Activated CD4-positive, CD25-positive, alpha-beta regulatory T cell treated with anti-CD3 and anti-CD28 coated beads, Interleukin-2, amount 50 U/mL, for 24 hours (primary cell): ENCODE data around the gene WDFY3.

Experiments
- ATAC-seq, 2 donors: fragments of 150-1000 bp; cut with Tn5 transposase; one replicate each; pipeline ENCODE4 v1.10.0; 2021; ENCODE audit warnings: mild to moderate bottlenecking in 1 of 2, moderate library complexity in 1 of 2

WDFY3 gene, protein sequence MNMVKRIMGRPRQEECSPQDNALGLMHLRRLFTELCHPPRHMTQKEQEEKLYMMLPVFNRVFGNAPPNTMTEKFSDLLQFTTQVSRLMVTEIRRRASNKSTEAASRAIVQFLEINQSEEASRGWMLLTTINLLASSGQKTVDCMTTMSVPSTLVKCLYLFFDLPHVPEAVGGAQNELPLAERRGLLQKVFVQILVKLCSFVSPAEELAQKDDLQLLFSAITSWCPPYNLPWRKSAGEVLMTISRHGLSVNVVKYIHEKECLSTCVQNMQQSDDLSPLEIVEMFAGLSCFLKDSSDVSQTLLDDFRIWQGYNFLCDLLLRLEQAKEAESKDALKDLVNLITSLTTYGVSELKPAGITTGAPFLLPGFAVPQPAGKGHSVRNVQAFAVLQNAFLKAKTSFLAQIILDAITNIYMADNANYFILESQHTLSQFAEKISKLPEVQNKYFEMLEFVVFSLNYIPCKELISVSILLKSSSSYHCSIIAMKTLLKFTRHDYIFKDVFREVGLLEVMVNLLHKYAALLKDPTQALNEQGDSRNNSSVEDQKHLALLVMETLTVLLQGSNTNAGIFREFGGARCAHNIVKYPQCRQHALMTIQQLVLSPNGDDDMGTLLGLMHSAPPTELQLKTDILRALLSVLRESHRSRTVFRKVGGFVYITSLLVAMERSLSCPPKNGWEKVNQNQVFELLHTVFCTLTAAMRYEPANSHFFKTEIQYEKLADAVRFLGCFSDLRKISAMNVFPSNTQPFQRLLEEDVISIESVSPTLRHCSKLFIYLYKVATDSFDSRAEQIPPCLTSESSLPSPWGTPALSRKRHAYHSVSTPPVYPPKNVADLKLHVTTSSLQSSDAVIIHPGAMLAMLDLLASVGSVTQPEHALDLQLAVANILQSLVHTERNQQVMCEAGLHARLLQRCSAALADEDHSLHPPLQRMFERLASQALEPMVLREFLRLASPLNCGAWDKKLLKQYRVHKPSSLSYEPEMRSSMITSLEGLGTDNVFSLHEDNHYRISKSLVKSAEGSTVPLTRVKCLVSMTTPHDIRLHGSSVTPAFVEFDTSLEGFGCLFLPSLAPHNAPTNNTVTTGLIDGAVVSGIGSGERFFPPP (N-terminal part only)

DNA sequence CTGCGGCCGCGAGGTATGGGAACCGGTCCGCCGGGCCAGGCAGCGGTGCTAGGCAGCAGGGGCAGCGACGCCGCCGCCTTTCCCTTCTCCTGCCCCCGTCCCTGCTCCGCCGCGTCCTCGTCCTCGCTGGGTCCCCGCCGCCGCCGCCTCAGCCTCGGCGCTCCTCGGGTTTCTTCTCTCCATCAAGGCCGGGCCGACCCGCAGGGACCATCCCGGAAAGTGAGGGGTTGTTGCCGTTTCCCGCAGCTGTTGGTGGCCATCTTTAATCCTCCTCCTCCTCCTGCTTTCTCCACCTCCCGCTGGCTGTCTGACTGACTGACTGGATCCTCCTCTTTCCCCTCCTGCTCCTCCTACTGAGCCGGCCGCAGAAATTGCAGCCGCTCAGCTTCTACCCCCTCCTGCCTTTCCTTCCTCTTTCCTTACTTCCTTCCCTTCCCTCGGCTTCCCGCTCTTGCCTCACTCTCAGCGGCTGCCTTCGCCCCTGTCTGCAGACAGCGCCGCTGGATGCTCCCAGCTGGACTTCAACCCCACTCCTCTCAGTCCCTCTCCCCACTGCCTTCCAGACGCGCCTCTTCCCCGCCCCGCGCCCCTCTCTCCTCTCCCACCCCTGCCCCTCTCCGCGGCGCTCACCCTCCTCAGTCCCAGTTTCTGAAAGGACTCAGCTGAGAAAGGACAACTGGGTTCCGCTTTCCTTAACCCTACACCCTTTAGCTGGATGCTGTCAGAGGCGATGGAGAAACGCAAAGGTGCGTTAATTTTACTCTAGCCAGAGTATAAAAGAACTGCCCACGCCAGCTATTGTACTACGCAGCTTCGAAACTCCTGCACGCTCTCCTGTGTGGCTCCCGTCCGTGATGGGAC is at the start of gene WDFY3:
WDFY3 (minus strand) TSS at position 309 of the 861 bp plus-strand sequence. CDS start 106,099 bp downstream, outside the sequence.
- peak; percentile 20 to 45 for ATAC-seq

DNA sequence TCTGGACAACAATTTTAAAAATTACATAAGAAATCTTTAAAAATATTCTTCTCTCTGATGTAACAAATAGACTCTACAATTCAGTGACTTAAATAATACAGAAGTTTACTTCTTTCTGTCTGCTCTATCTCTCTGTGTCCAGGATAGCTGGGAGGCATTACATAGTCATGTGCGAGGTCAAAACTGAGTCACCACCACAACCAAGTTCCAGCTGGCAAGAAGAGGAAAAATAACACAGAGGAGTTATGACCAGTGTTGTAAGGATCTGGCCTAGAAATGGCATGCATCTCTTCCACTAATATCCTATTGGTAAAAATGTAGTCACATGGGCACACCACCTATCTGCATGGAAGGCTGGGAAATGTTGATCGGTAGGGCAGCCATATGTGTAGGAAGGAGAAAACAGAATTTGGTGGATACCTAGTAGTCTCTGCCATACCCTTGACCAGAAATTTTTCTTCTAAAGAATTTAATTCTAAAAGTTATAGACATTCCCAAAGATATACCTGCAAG is 39.4 kb upstream of the WDFY3 start:
- ATAC-seq: no peak

DNA sequence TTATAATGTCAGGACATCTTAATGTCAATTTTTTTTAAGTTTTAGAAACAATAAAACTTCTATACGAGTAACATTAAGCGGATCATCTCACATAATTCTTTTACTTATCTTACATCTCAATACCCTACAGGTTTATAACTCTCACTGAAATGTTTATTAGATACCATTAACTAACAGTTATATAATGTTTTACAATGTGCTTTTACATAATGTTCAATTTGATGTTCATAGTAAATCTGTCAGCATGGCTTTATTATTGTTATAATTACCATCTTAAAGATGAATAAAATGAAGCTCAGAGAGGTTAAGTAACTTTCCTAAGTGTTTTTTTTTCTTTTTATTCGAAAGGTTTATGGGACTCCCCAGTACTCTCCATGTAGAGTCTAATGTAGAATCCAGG is 33.9 kb upstream of the WDFY3 start:
- no peak for ATAC-seq

DNA sequence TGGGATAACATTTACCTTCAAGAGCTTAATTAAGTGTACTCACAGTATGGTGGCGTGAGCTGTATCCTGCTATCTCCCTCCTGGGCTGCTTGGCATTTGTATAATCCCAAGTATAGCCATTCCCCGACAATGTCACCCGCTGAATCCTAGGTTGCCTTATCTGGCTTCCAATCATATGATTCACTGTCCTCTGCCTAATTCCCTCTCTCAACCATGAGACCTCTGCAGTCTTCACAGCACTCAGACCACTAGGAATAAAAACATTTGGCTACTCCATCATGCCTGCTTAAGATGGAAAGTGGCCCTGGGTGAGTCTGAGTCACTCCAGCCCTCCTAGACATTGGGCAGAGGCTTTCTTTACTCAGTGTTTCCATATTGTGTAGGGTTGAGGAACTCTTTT is 28.9 kb upstream of the WDFY3 start:
- ATAC-seq: no peak

DNA sequence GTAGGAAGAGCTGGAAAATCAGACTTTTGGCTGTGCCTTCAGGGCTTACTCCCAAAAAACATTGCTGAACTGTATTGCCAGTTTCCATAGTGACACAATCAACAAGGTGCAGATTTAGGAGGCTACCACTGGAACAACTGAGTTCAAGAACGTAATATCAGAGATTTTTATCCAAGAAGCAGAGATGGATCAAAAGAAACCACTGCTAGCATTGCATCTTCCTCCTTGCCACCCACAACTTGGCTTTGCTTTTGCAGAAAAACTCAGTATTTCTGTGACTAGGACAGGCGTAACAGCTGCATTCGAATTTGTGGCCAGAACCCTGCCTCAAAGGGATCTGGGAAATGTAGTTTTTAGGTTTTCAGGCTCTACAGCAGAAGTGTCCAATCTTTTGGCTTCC is 27.8 kb upstream of the WDFY3 start:
- no peak for ATAC-seq

DNA sequence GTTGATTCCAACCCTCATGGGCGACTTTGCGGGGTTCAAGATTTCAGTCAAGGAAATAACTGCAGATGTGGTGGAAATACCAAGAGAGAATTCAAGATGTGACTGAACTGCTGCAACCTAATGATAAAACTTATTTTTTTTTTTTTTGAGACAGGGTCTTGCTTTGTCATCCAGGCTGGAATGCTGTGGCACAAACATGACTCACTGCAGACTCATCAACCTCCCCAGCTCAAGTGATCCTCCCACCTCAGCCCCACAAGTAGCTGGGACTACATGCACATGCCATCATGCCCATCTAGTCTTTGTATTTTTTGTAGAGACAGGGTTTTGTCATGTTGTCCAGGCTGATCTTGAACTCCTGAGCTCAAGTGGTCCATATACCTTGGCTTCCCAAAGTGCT is 19.5 kb upstream of the WDFY3 start:
- no peak for ATAC-seq

DNA sequence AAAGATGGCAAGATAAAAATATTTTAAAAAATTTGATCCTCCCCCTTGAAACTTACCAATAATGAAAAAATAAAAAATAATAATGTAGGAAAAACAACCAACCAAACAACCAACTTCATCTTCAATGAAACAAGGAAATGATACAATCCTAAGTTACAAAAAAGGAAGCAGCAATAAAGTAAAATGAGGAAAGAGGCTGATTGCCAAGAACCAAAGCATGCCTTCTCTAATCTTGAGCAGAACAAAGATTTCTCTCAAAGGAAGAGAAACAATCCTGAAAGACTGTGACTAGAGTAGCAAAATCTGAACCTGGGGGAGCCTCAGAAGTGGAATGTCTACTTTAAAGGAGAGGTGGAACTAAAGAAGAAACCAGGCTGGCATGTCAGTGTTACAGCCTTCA is 10.9 kb upstream of the WDFY3 start:
- no peak for ATAC-seq

DNA sequence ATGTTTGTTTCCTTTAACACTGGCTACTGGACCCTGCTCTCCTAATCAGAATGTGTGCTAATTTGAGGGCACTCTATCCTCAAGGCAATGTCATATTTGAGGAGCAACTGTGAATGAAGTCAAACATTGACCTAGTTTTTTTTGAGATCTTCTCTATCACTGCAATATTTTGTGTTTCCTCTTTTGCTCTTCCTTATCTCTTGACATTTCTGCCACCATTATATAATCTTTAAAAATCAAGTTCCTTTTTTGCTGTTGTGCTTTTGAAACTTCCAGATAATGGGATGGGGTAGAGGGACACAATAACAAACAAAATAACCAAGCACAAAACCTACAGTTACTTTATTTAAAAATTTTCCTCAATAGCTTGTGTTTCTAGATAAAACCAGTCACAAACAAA is 7.4 kb upstream of the WDFY3 start:
- ATAC-seq: no peak

DNA sequence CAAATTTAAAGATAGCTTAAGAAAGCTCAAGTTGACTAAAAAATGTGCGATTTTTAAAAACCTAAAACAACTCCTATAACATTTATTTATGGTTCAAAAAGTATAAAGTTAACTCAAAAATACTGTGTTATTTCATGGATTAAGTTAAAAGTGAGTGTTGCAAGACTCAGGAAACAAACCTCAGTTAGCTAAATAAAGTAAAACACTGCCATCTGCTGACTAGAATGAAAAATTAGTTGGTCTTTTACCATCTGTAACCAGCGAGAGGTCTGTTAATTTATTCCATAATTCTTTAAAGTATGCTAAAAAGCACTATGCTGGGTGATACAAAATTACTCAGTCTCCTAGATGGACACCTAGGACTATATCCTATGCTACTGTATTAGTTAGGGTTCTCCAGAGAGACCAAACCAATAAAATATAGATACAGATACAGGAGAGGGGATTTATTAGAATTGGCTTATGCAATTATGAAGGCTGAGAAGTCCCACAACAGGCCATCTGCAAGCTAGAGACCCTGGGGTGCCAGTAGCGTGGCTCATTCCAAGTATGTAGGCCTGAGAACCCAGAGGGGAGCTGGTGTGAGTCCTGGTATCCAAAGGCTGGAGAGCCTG is 4.9 kb upstream of the WDFY3 start:
- ATAC-seq: no peak

DNA sequence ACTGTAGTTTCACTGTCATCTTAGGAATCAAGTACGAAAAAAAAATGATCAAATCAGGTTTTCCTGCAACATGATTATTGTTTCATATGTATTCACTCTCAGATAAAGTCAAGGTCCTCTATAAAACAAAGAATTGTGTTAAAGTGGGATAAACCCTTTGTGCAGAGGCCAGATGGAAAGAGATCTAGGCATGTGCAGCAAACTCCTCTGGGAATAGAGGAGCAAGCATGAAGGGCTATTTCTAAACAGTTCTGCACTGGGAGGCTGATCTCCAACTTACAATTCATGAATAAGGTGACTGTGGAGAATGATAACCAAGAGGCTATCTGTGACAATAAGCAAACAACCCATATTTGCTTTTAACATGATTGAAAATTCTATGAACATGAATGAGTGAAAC is 2.4 kb upstream of the WDFY3 start:
- ATAC-seq: no peak

DNA sequence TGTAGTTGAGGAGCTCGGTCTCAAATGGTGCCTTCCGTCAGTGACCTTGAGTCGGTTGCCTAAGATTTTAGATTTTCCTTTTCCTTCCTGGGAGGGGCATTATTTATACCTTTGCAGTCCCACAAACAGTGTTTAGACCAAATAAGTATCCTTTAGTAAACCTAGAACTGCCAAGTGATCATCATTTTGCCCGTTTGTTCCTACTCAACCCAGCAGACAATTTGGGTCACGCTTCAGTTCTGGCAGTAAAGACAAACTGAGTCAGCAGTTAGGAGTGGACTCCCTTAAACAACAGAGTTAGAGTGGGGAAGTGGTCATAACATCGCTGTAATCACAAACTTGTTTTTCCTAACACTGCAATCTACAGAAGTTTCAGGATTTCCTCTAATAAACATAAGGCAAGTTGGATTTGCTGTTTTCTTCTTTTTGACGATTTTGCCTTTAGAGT is 777 bp upstream of the WDFY3 start:
- ATAC-seq: no peak

DNA sequence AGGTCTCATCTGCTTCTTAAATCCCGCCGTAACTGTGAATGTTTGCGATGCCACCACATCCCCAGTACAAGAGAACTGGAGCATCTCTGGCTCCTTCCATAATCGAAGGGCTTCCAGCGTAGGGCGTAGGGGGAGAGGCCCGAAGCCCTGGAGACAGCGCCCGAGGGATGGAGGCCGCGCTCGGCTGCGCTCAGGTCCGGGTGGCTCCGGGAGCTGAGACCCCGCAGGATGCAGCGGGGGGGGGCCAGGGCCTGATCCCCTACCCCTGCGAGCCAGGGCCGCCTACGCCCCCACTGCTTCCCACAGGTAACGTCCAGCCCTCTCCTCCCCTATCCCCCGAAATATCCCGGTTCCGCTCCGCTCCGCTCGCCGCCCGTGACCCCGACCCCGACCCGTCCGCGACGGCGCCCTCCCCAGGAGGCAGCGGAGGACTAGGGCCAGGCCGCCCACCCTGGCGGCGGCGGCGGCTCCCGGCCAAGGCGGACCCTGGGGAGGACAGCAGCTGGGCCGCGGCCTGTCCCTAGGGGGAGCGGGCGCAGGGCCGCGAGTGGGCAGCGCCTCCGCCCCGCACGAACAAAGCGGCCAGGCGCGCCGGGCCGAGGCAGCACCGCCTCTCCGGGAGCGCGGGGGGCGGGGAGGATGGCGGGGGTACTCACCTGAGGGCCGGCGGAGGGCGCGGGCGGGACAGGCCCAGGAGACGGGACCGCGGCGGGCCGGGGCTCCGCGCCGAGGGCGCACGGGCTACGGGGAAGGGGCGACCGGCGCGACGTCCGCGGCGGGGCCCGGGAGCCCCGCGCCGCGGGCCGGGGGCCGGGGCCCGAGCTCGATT is 723 bp downstream of the WDFY3 start:
- ATAC-seq: peak in 1 of 2 donors; percentile 40

DNA sequence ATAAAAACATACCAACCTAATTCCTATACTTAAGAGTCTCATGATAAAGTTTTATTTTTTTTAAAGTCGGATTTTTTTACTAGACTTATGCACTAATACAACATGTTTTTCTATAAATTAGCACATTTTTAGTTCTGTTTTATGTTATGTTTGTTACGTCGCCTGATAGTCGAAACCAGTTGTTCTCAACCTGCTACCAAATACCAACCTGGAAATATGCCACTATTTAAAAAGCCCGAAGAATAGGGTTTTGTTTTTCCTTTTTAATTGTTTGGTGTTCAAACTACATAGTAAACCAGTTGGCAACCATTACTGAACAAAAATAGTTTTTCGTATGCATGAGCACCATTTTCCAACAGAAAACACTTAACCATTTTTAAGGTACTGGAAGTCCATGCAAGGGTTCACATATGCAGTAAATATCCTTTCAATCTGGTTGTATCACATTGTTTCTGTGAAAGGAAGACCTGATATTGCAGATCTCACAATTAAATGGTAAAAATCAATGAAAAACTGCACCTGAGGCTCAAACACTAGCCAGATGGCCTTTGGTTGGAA is 1.4 kb downstream of the WDFY3 start:
- no peak for ATAC-seq

DNA sequence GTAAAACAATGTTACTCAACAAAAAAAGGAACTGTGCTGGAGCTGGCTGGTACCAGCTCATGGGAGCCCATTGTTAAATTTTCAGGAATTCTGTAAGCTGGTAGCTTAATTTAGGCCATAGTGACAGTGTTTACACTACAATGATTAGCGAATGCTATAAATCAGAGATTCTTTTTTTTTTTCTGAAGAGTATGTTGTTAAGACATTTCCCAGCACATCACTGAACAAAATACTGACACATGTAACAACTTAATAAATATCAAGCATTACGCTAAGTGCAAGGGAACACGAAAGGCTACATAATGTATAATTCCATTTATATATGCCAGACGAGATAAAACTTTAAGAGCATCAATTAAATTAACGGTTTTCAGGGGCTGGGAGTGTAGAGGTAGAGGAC is 4.4 kb downstream of the WDFY3 start:
- ATAC-seq: no peak

DNA sequence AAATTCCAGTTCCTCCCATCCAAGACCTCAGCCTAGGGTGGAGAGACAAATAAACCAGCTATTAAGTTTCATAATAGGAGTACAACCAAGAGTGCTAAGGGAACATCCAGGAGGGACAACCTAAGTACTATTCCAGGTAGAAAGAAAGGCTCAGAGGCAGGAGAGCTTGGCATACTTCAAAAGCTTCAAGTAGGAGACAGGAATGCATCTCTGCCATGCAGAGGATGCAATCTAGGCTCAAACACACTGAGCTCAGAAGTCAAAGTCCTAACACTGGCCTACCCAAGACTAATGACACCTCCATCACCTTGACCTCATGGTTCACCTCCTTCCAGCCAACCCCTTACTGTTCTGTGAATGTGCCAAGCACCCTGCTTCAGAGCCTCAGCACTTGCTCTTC is 8.1 kb downstream of the WDFY3 start:
- no peak for ATAC-seq

DNA sequence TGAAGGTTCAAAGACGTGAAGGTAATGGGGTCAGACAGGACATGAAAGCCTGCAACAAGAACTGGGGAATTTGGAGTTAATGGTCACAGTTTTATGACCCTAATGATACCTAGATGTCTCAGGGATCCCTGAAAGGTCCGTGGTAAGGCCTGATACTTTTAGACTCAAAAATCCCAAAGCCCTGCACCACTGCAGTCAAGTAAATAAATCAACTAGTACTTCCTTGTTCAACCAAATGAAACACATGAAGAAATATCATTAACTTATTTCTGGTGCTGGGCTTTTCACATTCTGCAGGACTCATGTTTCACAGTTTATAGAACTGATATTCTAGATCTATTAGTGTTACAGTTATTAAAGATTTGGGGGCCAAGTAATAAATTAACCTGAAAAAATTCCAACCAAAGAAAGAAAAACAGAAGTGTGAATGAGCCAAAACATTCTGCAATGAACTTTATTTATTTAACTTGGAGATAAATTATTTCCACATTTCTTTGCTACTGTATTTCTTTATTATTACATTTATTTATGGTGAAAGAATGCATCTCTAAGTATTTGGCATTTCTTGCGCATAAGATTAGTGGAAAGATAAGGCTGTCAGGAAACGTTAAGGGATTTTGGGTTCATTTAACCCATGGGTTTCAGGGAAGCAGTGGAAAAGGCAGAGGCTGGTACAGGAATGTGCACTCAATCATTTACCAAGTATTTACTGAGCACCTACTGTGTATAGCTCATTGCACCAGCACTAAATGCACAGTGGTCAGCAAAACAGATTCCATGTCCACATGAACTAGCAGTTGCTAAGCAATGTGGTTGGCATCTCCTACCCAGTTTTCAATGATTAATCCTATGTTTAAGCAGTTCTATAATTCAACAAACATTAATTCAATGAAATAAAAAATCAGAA is 8.7 kb downstream of the WDFY3 start:
- no peak for ATAC-seq

DNA sequence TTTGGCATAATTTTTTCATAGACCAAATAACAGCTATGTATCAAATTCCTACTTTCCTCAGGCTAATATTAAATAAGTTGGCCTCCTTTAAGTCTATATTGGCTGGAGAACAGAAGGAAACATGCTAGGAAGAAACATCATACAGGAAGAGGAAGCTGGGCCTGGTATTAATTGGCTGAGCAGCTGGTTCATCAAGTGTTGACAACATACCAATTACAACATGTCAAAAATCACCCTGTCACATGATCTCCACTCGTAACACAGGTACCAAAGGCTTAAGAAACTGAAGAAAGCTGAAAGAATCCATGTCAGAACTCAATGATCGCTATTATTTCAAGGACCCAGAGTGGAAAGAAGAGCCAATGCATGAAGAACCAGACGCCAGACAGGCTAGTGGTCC is 10.5 kb downstream of the WDFY3 start:
- ATAC-seq: no peak

DNA sequence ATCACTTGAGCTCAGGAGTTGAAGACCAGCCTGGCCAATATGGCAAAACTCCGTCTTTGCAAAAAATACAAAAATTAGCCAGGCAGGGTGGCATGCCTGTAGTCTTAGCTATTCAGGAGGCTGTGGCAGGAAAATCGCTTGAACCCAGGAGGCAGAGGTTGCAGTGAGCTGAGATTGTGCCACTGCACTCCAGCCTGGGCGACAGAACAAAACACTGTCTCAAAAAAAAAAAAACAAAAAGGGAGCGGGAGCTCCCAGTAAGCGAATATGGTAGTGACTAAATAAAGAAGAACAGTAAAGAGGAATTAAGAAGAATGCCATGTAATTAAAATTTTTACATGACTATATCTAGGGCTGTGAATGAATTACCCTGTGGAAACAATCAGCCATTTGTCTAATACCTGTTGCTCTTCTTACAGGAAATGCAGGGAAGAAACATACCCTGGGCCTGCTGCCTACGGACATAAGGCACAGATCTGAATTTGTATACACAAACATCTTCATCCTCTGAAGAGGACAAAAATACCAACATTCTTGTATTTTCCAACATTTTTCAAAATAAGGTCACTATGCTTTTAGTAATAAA is 11.4 kb downstream of the WDFY3 start:
- no peak for ATAC-seq

DNA sequence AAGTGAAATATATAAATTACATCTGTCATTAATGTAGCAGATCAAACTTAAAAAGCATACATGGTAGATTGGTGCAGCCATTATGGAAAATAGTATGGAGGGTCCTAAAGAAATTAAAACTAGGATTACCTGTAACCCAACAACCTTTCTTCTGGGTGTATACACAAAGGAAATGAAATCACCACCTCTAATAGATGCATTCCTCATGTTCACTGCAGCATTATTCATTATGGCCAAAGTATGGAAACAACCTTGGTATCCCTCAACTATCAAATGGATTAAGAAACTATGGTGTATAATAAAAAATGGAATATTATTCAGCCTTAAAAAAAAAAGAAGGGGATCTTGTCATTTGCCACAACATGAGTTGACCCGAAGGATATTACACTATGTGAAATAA is 13.7 kb downstream of the WDFY3 start:
- ATAC-seq: no peak
